HG03039 (cell line): ENCODE data around the gene P3H3.

Experiments used
- ATAC-seq: cut with Tn5 transposase; IDR thresholded peaks from one replicate; pipeline ENCODE4 v1.9.1; 2021; ENCODE audit warnings: mild to moderate bottlenecking, moderate library complexity; ENCODE audit not compliant: unreplicated experiment

The P3H3 gene

GRCh38 chr12:6796576-6796975 is 31.6 kb upstream of the P3H3 start:
- ATAC-seq = no peak

- ATAC-seq = no peak
Observed at GRCh38 chr12:6799147-6799546, 29.1 kb upstream of the P3H3 start.

GRCh38 chr12:6807170-6807569 is 21.0 kb upstream of the P3H3 start:
- no peak for ATAC-seq

- ATAC-seq = no peak
Observed at GRCh38 chr12:6809056-6809455, 19.2 kb upstream of the P3H3 start.

- no peak for ATAC-seq
Observed at GRCh38 chr12:6810758-6811157, 17.4 kb upstream of the P3H3 start.

GRCh38 chr12:6813363-6813762 is 14.8 kb upstream of the P3H3 start:
- ATAC-seq = no peak

DNA sequence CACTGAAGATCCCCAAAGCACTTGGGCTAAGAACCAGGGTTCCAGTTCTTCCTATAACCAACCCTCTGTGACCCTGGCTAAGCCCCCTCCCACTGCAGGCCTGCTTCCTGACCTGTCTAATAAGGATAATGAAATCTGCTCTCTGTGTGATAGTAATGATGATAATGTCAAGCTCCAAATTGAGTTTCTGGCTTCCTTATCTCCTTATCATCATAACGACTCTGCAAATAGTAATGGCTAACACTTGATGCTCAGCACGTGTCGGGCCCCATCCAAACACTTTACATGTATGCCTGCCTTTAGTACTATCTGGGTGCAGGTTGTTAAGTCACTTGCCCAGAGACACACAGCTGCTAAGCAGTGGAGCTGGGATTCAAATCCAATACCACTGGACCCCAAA is 11.6 kb upstream of the P3H3 start:
- no peak for ATAC-seq

DNA sequence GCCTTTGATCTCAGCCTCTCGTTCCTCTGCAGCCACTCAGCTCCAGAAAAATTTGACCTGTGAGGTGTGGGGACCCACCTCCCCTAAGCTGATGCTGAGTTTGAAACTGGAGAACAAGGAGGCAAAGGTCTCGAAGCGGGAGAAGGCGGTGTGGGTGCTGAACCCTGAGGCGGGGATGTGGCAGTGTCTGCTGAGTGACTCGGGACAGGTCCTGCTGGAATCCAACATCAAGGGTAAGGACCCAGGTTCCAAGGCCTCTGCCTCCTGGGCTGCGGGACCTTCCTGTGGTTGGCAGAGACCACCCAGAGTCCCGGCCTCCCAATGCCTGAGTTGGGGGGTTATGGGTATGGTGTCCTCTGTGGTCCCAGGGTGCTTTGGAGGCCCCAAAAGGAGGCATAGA is 11.1 kb upstream of the P3H3 start:
- no peak for ATAC-seq

DNA sequence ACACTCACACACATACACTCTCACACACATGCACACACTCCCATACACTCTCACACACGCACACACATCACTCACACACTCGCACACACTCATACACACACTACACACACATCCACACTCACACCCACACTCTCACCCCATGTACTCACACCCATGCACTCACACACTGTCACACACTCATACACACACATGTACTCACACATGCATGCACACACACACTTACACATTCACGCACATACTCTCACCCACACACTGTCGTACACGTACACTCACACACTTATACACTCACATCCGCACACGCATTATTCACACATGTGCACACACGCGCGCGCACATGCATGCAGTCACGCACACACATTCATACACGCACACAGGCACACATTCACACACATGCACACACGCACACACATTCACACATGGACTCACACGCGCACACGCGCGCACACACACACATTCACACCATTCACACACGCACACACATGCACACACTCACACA is 10.5 kb upstream of the P3H3 start:
- ATAC-seq = no peak

- no peak for ATAC-seq
Observed at GRCh38 chr12:6818222-6818621, 10.0 kb upstream of the P3H3 start.

DNA sequence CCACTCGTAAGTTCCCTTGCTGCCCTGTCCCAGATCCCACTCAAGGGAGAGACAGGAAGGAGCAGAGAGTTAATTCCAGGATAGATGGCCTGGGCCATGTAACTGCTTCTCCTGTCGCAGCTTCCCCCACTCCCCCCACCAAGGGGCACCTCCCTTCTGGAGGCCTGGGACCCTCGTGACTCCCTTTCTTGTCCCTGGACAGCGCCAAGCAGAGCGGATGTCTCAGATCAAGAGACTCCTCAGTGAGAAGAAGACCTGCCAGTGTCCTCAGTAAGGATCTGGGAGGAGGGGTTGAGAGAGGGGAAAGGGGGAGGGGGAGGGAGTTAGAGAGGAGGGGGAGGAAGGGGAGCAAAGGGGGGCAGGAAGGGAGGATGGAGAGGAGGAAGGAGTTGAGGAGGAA is 9.6 kb upstream of the P3H3 start:
- ATAC-seq = no peak

GRCh38 chr12:6819106-6820030 is 8.8 kb upstream of the P3H3 start:
- ATAC-seq = no peak

- no peak for ATAC-seq
Observed at GRCh38 chr12:6820166-6820565, 8.0 kb upstream of the P3H3 start.

- no peak for ATAC-seq
Observed at GRCh38 chr12:6821591-6822425, 6.4 kb upstream of the P3H3 start, which contains the start of gene GPR162. GPR162 (plus strand) TSS chr12:6821821; CDS start chr12:6823899, 2,078 bp downstream.

DNA sequence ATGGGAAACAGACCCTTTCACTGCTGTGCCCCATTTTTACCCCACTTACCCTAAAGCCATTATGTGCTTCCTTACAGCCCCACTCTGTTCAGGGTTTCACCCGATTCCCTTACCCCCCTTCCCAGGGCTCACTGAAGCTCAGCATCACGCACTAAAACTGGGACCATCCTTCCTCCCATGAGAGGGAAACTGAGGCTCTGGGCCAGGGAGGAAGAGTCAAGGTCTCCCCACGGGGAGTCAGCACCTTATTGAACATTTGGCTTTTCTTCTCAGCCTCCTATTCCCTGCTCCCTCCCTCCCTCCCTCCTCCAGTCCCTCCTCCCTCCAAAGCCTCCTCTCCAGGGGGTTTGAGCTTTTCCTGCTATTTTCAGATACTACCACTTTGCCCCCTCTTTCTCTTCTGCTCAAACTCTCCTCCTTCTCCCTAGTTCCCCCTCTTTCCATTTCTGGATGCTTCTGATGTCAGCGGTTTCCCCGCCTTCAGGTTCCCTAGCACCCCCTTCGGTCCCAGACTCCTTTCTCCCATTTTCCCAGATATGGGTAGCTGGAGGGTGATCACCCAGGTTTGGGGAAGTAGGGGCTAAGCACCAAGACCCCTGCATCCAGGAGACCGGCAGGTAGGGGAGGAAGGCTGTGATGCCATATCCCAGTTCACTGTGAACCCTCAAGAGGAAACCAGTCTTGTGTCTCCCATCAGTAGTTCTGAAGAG is 5.6 kb upstream of the P3H3 start:
- ATAC-seq = no peak

GRCh38 chr12:6823182-6824084 is 4.8 kb upstream of the P3H3 start:
- ATAC-seq = no peak

GRCh38 chr12:6824085-6824775 is 4.0 kb upstream of the P3H3 start:
- ATAC-seq = no peak

DNA sequence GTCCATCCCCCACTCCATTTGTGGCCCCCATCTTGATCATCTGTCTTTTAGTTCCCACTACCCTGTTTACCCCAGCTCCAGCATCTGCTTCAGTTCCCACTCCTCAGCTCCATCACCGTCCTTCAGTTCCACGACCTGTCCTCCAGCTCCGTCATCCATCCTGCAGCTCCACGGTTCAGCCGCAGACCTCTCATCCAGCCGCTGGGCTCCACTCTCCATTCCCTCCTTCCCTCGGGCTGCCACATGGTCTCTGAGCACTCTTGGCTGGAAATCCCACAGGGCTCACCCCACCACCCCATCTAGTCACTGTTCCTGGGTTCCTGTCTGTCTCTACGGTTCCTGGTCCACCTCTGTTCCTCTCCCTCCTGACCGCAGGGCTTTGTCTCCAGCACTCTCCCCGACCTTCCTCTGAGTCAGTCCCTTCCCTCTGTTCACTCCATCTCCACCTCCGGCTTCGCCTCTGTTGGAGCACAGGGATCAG is 3.3 kb upstream of the P3H3 start:
- no peak for ATAC-seq

DNA sequence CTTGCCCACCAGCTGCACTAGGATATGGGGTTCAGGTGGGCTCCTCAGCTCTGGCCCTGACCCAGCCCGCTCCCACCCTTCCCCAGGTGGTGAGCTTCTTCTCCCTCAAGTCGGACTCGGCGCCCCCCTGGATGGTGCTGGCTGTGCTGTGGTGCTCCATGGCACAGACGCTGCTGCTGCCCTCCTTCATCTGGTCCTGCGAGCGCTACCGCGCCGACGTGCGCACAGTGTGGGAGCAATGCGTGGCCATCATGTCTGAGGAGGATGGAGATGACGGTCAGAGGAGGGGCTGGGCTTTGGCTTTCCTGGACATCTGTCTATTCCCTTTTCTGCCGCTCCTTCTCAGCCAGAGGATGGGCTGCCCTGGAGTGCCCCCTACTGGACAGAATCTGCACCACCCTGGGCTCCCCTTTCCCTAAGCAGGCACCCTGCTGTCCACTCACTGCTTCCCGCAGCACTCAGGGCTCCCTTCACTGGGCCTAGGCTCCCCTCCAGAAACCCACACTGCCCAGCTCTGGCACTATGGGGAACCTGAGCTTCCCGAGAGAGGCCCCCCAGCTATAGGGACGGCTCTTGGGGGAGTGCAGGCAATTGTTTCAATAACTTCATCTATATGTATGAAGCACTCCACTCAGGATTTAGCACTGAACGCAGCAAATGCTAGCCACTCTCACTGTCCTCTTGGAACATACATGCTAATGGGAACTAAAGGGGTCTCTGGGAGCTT is 2.6 kb upstream of the P3H3 start:
- ATAC-seq = no peak
